Measurements from ENCODE around the gene ACSL3. TPM values are rescaled to one million over a fixed set of nuclear protein-coding genes. Genes with fewer than 3 reads are reported as not detected.

Gene ACSL3
- total RNA-seq, 2 donors from 2014 or later: 93.1 to 119 TPM

DNA sequence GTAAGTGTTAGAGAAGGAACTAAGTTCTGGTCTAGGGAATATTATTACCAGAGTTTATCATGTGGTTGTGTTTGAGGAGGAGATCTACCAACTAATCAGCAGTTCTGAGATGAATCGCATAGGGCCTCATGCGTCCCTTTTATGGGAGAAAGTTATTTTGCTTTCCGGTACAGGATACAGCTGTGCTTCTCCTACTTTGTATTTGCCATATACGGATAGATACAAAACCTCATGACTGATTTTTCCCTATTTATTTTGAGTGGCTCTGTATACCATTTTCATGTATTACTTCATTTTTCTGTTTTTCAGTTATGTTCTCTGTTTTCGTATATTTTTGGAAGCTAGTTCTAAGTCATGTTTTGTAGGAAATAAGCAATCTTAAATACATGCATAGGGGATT lies 66.8 kb downstream of the ACSL3 start:
- ATAC-seq (no peak), DNase-seq (no peak)
- intact Hi-C loops (cut with DNase I, micrococcal nuclease): no loop called here

DNA sequence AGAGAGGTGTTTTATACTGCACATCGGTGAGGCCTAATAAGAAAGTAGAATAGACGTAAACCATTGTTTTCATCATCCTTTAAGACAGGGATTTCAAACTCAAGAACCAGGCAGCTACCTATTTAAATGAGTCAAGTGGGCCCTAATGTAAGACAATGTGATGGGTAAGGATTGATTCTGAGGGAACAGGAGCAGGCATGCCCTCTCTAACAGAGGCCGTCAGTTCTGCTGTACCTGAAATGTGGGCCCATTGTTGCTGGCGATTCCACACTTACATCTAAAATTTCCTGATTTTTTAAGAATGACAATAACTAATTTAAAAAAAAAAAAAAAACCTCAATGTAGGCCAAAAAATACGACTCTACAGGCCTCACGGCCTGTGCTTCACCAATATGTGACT lies 67.5 kb downstream of the ACSL3 start:
- intact Hi-C loops (cut with DNase I, micrococcal nuclease): no loop called here
- DNase-seq: no peak
- no peak for ATAC-seq

DNA sequence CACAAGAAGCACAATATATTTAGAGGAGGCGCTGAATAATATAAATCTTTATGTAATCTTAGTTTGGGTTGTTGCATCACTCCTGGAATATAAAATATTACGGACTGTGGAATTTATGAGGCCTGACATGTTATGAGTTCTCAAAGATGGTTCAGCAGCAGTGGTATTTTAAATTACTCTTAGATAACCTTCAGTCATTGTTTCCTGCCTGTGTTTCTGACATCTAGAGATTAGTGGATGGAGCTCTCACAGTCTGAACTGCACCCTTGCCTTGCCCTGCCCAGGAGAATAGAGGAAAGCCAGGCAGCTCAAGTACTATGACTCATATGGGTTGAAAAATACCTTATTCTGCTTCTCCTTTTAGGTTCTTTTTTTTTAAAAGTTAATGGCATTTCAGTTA lies 70.0 kb downstream of the ACSL3 start:
- ATAC-seq: no peak
- intact Hi-C loops (cut with DNase I, micrococcal nuclease): no loop called here
- no peak for DNase-seq

DNA sequence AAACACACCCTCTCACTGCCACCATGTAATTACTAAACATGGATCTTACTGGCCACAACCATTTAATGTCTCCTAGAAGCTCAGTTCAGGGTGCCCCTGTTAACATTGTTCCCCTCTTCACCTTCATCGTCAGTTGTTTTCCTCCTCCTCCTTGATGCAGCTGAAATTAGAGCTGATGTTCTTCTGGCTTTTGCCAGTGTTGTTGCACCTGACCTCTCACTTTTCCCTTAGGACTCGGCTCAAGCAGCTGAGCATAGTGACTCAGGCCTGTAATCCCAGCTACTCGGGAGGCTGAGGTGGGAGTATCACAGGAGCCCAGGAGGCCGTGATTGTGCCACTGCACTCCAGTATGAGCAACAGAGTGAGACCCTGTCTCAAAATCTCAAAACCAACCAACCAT lies 70.8 kb downstream of the ACSL3 start:
- intact Hi-C loops (cut with DNase I, micrococcal nuclease): no loop called here
- ATAC-seq (no peak), DNase-seq (no peak)

DNA sequence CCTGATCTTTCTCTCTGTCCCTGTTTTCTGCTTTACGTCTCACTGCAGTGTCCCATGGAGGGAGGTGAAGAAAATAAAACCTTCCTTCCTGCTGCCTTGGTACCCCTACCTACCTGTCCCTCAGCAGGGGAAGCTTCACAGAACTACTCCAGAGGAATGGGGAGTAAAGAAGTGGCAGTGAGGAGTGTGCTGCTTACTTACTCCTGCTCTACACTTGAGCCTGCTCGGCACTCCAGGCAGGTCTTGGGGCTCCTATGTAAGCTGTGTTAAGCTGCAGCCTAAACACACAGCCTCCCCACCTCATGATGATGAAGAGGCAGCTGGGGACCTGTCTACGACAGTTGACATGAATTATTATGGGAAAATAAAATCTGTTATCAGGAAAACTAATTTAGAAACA lies 72.6 kb downstream of the ACSL3 start:
- intact Hi-C loops (cut with DNase I, micrococcal nuclease): no loop called here
- DNase-seq (no peak), ATAC-seq (no peak)

DNA sequence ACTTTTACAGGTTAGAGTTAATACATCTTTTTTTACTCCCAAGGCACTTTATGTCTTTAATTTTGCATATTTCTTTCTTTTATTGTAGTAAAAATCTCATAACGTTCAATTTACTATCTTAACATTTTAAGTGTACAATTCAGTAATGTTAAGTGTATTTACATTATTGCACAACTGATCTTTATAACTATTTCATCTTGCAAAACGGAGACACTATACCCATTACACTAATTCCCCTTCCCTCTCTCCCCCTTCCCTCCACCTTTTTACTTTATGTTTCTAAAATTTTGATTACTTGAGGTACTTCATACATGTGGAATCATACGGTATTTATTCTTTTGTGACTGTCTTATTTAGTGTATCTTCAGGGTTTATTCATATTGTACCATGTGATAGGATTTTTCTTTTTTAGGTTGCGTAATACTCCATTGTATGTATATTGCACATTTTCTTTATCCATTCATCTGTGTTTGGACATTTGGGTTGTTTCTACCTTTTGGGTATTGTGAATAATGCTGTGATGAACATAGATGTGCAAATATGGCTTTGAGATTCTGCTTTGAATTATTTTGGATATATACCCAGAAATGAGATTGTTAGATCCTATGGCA lies 75.0 kb downstream of the ACSL3 start:
- intact Hi-C loops (cut with DNase I, micrococcal nuclease): no loop called here
- no peak for ATAC-seq
- DNase-seq: no peak

DNA sequence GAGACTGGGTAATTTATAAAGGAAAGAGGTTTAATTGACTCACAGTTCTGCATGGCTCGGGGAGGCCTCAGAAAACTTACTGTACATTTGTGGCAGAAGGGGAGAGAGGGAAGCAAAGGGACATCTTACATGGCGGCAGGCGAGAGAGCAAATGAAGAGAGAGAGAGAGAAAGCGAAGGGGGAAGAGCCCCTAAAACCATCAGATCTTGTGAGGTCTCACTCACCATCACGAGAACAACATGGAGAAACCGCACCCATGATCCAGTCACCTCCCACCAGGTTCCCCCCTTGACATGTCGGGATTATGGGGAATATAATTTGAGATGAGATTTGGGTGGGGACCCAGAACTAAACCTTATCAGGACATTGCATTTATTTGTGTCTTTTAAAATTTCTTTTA lies 75.9 kb downstream of the ACSL3 start:
- DNase-seq: no peak
- intact Hi-C loops (cut with DNase I, micrococcal nuclease): no loop called here

DNA sequence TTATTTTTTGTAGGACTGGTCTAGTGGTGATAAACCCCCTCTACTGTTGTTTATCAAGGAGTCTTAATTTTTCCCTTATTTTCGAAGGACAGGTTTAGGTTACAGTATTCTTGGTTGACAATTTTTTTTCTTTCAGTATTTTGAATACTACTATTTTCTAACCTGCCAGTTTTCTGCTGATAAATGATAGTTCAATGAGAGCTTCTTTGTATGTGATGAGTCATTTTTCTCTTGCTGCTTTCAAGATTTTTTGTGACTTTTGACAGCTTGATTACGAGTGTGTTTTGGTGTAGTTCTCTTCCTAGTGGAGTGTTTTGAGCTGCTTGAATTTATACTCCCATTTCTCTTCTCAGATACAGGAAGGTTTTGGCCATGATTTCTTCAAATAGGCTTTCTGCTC lies 77.5 kb downstream of the ACSL3 start:
- ATAC-seq (no peak), DNase-seq (no peak)
- intact Hi-C loops (cut with DNase I, micrococcal nuclease): no loop called here

More for the DNA sequence above, 75.9 kb downstream of the ACSL3 start:
- ATAC-seq: no peak

DNA sequence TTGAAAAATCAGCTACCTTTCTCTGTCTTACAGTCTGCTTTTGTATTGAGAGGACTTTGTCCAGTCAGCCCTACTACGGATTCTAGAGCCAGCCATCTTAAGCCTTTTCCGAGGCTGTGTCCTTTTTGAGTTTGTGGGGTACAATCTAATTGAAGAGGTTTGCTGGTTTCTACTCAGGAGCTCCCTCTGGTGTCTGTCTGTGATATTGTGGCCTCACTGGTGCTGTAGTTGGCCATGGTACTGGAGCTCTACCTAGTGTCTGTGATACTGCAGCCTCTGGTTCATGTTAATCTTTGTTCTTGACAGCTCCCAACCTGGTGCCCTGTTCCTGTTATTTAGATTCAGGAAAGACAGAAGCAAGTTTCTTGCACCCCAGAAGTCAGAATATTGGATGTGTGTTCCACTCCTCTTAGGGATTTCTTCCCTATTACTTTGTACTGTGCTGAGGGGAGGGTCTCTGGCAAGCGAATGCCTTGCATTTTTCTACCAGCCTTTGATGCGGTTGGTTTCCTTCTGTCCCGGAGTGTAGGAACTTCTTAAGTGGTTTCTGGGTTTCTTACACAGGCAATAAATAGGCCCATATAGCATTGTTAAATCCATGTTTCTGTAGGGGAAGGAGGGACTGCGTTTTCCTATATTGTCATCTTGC lies 78.5 kb downstream of the ACSL3 start:
- ATAC-seq (peak; percentile 88), DNase-seq (peak; percentile 36 to 63)
- intact Hi-C loops (cut with DNase I, micrococcal nuclease): no loop called here

DNA sequence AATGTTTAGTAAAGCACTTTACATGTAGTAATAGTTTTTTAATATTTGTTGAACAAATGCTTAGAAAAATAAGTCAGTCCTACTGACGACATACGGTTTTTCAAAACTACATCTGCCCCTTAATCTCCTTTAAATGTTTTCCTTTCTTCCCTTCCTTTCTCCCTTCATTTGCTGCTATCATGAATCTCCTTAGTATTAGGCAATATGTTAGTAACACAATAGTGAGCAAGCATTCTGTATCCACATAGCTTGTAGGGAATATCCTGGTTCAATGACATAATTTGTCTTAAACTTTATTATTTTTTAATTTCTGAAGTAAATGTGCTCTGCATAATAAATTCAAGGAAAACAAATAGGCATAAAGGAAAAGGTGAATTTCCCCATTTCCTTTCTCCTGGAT lies 79.1 kb downstream of the ACSL3 start:
- no peak for DNase-seq
- intact Hi-C loops (cut with DNase I, micrococcal nuclease): no loop called here
- no peak for ATAC-seq

DNA sequence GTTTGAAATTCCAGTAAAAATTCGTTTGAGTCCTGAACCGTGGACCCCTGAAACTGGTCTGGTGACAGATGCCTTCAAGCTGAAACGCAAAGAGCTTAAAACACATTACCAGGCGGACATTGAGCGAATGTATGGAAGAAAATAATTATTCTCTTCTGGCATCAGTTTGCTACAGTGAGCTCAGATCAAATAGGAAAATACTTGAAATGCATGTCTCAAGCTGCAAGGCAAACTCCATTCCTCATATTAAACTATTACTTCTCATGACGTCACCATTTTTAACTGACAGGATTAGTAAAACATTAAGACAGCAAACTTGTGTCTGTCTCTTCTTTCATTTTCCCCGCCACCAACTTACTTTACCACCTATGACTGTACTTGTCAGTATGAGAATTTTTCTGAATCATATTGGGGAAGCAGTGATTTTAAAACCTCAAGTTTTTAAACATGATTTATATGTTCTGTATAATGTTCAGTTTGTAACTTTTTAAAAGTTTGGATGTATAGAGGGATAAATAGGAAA lies 80.7 kb downstream of the ACSL3 start:
- intact Hi-C loops (cut with DNase I, micrococcal nuclease): no loop called here
- ATAC-seq (no peak), DNase-seq (no peak)

DNA sequence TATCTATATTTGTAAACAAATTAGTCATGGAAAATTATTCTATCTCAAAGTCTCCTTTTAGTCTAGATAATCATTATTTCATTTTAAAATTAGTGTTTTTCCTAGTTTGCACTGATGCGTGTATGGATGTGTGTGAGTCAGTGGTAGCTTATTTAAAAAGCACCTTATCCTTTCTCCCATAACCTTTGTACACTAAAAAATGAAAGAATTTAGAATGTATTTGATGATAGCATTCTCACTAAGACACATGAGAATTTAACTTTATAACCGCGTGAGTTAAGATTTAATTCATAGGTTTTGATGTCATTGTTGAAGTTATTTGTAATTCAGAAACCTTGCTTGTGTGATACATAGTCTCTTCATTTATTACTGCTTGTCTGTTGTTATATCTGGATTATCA lies 81.7 kb downstream of the ACSL3 start:
- intact Hi-C loops (cut with DNase I, micrococcal nuclease): no loop called here
- ATAC-seq: no peak
- no peak for DNase-seq

- intact Hi-C loops (cut with DNase I, micrococcal nuclease): no loop called here
- DNase-seq (no peak), ATAC-seq (no peak)
Measured at GRCh38 chr2:222942977-222943376, 82.1 kb downstream of the ACSL3 start.

DNA sequence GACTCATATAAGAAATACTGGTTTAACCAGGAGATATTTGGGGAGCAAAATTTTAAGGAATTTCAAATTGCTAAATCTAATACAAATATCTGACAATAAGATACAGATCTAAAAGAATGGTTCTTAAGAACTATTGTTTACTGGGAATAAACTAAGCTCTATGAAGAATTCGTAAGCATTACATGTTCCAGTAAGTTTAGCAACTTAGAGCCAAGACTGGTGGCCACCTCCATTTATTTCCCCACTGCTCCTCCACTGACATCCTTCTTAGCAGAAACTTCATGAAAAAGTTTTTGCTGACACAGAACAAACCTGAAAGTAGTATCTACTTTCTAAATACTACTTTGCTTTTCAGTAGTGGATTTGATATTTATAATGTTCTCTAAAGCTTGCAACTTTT lies 83.0 kb downstream of the ACSL3 start:
- DNase-seq: no peak
- intact Hi-C loops (cut with DNase I, micrococcal nuclease): no loop called here
- no peak for ATAC-seq

- ATAC-seq (no peak), DNase-seq (no peak)
- intact Hi-C loops (cut with DNase I, micrococcal nuclease): no loop called here
Measured at GRCh38 chr2:222944552-222944951, 83.7 kb downstream of the ACSL3 start.

DNA sequence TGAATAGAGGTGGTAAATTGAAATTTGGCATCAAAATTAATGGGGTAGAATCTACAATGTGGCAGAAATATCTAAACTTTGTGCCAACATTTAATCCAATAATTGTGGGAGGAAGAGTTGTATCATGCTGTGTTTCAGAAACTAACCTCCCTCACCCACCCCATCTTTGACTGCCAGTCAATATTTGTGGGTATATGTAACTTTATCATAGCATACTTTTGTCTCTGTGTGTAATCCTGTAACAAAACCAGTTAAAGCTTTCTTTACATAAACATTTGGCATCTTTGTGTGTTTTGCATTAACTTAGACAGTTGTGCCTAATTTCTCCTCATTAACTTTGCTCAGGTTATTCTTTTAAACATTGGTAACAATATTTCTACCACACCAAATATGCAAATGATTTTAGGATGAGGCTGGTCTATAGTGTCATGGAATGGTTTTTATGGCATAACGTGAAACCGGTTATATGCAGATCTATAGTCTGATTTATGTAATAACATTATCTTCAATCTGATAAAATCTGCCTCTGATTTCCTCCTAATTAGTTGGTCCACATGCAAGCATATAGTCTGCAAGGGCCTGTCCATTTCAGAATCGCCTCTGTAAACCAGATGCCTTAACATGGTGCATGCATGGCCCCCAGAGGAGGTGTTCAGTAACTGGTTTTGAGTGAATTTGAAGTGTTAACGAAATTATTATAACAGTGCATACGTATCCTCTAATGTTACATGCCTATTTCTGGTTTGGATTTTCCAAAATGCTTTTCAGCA lies 84.3 kb downstream of the ACSL3 start:
- ATAC-seq: no peak
- intact Hi-C loops (cut with DNase I, micrococcal nuclease): no loop called here
- DNase-seq: no peak

- DNase-seq (no peak), ATAC-seq (no peak)
- intact Hi-C loops (cut with DNase I, micrococcal nuclease): no loop called here
Measured at GRCh38 chr2:222945887-222946286, 85.1 kb downstream of the ACSL3 start.

DNA sequence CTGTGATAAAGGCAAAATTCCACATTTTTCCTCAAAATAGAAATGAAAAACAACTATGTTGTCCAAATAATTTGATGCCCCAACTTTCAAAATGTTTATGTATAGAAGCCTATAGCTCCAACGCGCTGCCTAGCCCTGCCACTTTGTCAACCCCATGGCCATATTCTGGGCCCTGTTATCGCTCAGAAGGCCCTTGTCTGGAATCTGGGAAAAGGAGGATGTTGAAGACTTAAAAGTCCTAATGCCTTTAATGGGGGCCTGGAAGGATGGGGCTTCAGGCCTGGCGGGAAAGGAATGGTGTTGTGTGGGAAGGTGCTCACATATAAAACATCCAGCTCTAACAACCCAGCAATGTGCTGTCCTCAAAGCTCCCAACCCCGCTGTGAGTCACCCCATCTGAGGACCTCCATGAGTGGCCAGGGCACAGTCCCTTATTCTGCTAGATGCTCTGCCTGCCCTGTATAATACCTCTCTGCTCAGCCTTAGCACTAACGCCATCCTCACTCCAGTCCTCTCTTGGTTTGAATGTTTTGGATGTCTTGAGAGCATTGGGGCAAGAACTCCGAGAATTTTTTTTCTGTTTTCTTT lies 86.0 kb downstream of the ACSL3 start:
- intact Hi-C loops (cut with DNase I, micrococcal nuclease): no loop called here
- ATAC-seq (peak; percentile 37), DNase-seq (no peak)

GRCh38 chr2:222949073-222949472 lies 88.2 kb downstream of the ACSL3 start:
- intact Hi-C loops (cut with DNase I, micrococcal nuclease): no loop called here
- ATAC-seq (no peak), DNase-seq (no peak)

All from left colon (tissue), 2 donors.